NCI-H2196 (cell line): ENCODE measurements around the gene HSD11B2.

Experiments
- DNase-seq: peaks from one replicate; lab custom pipeline; 2025; ENCODE audit not compliant: unreplicated experiment; lab: John Stamatoyannopoulos, UW

Gene HSD11B2

GRCh38 chr16:67396159-67397035, 34.5 kb upstream of the HSD11B2 start:
- DNase-seq, result peak; percentile 86

- no peak for DNase-seq
Measured at GRCh38 chr16:67397036-67397801, 33.7 kb upstream of the HSD11B2 start.

GRCh38 chr16:67397812-67398545, 32.9 kb upstream of the HSD11B2 start:
- DNase-seq, result no peak

GRCh38 chr16:67398546-67399217, 32.2 kb upstream of the HSD11B2 start:
- no peak for DNase-seq

GRCh38 chr16:67399218-67399733, 31.6 kb upstream of the HSD11B2 start:
- no peak for DNase-seq

GRCh38 chr16:67399749-67400704, 30.9 kb upstream of the HSD11B2 start:
- DNase-seq, result peak; percentile 47

- DNase-seq, result no peak
Measured at GRCh38 chr16:67400901-67401300, 30.0 kb upstream of the HSD11B2 start.

- DNase-seq, result no peak
Measured at GRCh38 chr16:67403976-67404555, 26.9 kb upstream of the HSD11B2 start.

- DNase-seq, result no peak
Measured at GRCh38 chr16:67404740-67405226, 26.1 kb upstream of the HSD11B2 start.

- DNase-seq, result no peak
Measured at GRCh38 chr16:67405336-67405735, 25.6 kb upstream of the HSD11B2 start.

GRCh38 chr16:67406111-67406971, 24.6 kb upstream of the HSD11B2 start:
- DNase-seq, result no peak

GRCh38 chr16:67407176-67407787, 23.6 kb upstream of the HSD11B2 start:
- no peak for DNase-seq

GRCh38 chr16:67407788-67408452, 23.0 kb upstream of the HSD11B2 start:
- no peak for DNase-seq

- DNase-seq, result no peak
Measured at GRCh38 chr16:67409631-67410030, 21.3 kb upstream of the HSD11B2 start.

GRCh38 chr16:67411339-67411738, 19.6 kb upstream of the HSD11B2 start:
- no peak for DNase-seq

- no peak for DNase-seq
Measured at GRCh38 chr16:67412294-67412693, 18.6 kb upstream of the HSD11B2 start.
